Measurements from ENCODE around the gene PLEKHA6. TPM values are rescaled to one million over a fixed set of nuclear protein-coding genes. Genes with fewer than 3 reads are reported as not detected.

PLEKHA6 gene
- total RNA-seq, 1 experiment from 2014 or later = 2.1 TPM

DNA sequence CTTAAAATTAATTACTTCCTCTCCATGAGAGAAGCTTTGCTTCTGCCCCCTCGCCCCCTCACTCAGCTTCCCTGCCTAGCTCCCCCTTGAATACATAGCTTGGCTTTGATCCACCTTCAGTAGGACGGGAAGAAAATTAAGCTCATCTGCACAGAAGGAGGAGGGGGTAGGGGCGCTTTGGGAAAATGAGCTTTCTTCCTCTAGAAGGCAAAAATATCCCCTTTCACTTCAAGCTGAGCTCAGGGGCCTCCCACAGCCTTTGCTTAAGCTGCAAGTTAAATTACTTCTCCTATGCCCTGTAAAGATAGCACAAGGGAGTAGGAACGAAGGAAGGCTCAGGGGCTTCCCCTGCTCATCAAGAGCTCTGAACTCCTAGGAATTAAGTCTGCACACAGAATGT lies 80.8 kb downstream of the PLEKHA6 start:
- DNase-seq = no peak
- H4K8ac ChIP-seq (replicated peaks; ENCODE audit: insufficient read length, low read depth, low read length) = no peak overlapping the region
- no peak overlapping the region for H3K4me3 Mint-ChIP-seq

More for the DNA sequence above, 80.8 kb downstream of the PLEKHA6 start:
- Histone ChIP-seq H3K4ac (ENCODE audit: low read depth, low read length) (no peak overlapping the region), H3K18ac (ENCODE audit: insufficient read length, low read depth, low read length) (no peak overlapping the region), H2BK5ac (ENCODE audit: insufficient read length, low read length) (no peak overlapping the region), H2BK15ac (ENCODE audit: low read depth, low read length) (no peak overlapping the region), H3T11ph (ENCODE audit: low read length) (no peak overlapping the region), H3K4me2 (ENCODE audit: insufficient read depth, insufficient read length, low read length) (no peak overlapping the region), H3K14ac (ENCODE audit: insufficient read depth, low read length) (no peak overlapping the region), H2AK5ac (ENCODE audit: insufficient read length, low read length) (no peak overlapping the region), H3K9ac (ENCODE audit: extremely low read depth, insufficient read length, low read length) (no peak overlapping the region), H3K56ac (ENCODE audit: insufficient read length, low read depth, low read length) (no peak overlapping the region), H2BK12ac (ENCODE audit: insufficient read length, low read depth, low read length) (no peak overlapping the region), H3K27me3 (ENCODE audit: insufficient read depth, low read length) (no peaks in the 10 kb centered on the region), H3K23me2 (ENCODE audit: insufficient read length, low read depth, low read length, poor library complexity, severe bottlenecking) (no peaks in the 10 kb centered on the region), H3K9me3 (ENCODE audit: control insufficient read depth, low read depth, low read length) (no peaks in the 10 kb centered on the region), H3K79me2 (ENCODE audit: insufficient read depth, low read length) (no peaks in the 10 kb centered on the region), H4K5ac (ENCODE audit: insufficient read length, low read depth, low read length) (no peak overlapping the region), H3K23ac (ENCODE audit: insufficient read length, low read depth, low read length) (no peak overlapping the region), H2AFZ (ENCODE audit: low read length) (no peak overlapping the region), H2BK20ac (ENCODE audit: low read depth, low read length, poor library complexity, severe bottlenecking) (no peak overlapping the region), H2BK120ac (ENCODE audit: low read depth, low read length, poor library complexity, severe bottlenecking) (no peak overlapping the region), H3K79me1 (ENCODE audit: insufficient read depth, low read depth, low read length, poor library complexity, severe bottlenecking) (no peaks in the 10 kb centered on the region), H3K27ac (ENCODE audit: insufficient read length, low read depth, low read length) (no peak overlapping the region), H4K91ac (ENCODE audit: insufficient read length, low read depth, low read length) (no peak overlapping the region), H3K4me1 (ENCODE audit: insufficient read depth, low read length) (no peaks in the 10 kb centered on the region), H4K20me1 (ENCODE audit: control insufficient read depth, insufficient read depth, insufficient read length) (no peaks in the 10 kb centered on the region)
- Mint-ChIP-seq H3K4me1 (peaks cover 7 to 13% of the 10 kb centered on the region in 2 experiments), H3K27ac (peak overlapping the region in 1 of 3 experiments; percentile 66; a peak in 1 of 7 replicates), H3K9me3 (no peaks in the 10 kb centered on the region), H3K36me3 (ENCODE audit: insufficient read depth in 1 of 3, low read depth in 3 of 3) (peaks cover 0 to 6% (median 5%) of the 10 kb centered on the region in 3 experiments; a peak in 4 of 7 replicates), H3K27me3 (ENCODE audit: low read depth) (peaks cover 8% of the 10 kb centered on the region)
- WGBS (ENCODE audit: extremely low coverage, insufficient read length, low lambda C conversion rate) = no CpG with 5 or more reads among the region's 4 CpGs
- TF ChIP-seq, protein P1, sequence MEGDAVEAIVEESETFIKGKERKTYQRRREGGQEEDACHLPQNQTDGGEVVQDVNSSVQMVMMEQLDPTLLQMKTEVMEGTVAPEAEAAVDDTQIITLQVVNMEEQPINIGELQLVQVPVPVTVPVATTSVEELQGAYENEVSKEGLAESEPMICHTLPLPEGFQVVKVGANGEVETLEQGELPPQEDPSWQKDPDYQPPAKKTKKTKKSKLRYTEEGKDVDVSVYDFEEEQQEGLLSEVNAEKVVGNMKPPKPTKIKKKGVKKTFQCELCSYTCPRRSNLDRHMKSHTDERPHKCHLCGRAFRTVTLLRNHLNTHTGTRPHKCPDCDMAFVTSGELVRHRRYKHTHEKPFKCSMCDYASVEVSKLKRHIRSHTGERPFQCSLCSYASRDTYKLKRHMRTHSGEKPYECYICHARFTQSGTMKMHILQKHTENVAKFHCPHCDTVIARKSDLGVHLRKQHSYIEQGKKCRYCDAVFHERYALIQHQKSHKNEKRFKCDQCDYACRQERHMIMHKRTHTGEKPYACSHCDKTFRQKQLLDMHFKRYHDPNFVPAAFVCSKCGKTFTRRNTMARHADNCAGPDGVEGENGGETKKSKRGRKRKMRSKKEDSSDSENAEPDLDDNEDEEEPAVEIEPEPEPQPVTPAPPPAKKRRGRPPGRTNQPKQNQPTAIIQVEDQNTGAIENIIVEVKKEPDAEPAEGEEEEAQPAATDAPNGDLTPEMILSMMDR (conservative IDR thresholded peaks at IDR 0.05) = no peak
